ENCODE data around the gene TNFAIP8L3.
"Not testable (repeated sequence)": the region's sequence is repeated elsewhere in the genome, so short reads cannot be mapped to it uniquely, and the experiment has no call there.

TNFAIP8L3 gene

DNA sequence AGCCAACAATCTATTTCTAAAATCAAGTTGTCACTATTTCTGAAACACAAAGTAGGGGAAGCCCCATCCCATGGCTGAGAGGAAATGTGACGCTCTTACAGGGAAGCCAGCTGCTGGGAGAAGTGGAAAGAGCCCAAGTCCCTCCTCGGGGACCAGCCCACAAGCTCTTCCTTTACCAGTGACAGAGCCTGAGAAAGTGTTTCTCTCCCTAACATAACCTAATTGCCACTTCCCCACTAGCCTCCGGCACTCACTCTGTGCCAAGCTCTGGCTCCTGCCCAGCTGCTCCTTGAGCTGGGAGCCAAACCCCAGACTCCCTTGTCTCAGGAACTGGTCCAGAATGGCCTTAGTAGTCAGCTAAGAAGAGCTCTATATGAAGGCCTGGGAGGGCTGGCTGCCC lies 42.9 kb downstream of the TNFAIP8L3 start:
- no peak for DNase-seq

DNA sequence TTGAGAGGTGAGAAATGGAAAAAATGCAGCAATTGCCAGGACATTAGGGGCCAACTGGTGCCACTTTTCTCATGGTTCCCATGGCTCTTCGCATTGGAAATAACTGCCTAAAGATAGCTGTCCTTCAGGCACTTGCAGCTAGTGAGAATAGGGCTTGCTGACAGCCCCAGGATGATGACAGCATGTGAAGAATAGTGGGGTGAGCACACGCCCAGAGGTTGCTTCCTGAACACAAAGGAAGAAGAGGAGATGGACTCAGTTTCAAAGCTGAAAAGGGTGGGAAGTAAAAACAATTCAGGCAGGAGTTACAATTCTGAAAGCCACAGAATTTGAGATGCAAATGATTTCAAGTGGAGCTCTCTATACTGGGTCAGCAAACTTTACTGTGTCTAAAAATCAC lies 45.6 kb downstream of the TNFAIP8L3 start:
- no peak for DNase-seq

DNA sequence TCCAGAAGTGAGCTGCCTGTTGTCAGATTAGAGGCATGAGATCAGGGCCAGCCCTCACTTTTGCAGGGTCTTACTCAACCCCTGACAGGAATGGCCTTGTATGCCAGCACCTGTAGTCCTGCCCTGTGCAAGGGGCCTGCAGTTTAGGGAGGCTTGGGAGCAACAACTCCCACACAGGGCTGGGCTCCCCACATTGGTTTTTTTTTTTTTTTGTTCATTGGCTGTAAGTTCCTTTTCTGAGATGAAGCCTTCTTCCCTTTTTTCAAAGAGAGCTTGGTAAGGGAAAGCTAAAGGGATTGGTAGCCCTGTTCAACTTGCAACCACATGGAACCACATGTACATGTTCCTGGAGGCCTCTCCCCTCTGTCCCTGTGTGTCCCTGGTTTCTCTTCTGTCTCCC lies 46.4 kb downstream of the TNFAIP8L3 start:
- DNase-seq = no peak

DNA sequence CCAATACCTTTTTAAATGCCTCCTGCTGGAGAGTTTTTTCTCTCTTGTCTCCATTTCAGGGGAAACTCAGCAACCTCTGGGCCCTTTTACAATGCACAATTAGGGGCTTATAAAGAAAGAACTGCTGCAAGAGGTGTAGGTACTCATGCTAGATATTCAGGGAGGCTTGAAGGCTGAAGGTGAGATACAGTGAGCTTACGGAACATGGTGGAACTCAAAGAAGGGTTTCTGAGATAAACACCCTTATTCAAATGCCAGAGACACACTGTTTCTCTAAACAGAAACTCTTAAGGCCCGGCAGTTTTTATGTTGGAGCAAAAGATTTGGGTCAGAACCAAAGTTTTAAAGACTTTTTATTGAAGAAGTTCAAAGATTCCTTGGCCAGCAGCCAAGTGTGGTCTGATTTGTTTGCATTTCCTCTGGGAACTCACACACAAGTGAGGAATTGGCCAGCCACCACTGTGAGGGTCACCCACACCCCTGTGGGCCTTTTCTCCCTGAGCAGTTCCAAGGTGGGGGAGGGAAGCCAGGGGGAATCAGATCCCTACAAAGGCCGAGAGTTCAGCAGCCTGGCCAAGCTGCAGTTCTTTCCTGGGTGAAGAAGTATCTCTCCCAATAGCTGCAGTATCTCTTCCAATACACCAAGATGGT lies 47.8 kb downstream of the TNFAIP8L3 start:
- DNase-seq = no peak

DNA sequence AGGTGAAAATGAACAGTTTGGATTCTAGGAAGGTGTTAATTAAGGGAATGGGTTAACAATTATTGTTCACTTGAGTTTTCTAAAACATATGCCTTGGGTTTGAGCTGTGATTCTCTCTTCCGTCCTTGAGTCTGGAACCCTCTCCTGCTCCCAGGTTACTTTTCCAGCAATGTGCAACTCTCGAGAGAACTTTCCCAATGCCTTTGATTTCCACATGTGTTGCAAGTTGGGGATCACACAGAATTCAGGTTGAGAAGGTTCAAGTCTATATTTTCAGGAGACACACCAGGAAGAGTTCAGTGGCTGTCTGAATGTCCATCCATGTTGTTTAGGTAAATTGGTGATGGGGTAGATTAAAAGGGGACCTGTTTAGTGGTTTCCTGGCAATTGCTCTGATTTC lies 48.7 kb downstream of the TNFAIP8L3 start:
- DNase-seq = no peak

DNA sequence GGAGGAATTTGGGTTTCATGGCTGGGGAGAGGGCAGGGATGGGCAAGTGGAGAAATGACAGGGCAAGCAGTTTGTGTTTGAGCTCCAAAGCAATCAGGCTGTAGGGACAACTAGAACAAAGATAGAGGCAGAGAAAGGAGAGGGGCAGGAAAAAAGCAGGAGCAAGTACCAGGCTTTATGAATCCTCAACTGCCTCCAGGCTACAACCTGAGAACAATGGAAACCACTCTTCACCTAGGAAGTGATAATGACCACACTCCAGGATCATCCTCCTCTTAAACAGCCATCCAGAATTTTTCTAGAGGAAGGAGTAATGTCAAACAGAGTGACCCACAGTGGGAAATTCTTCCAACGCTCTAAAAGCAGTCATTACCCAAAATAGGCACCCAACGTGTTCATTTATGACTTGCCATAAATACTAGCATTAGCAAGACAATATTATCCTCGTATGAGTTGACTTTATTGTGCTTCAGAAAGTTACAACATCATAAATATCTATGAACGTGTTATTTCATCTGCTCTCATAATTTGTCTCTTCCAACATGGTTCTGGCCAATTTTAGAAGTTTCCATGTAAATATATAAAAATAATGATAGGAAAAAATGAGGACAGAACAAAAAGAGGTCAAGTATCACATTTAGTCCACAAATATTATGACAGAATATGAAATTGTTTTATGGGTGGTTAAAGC lies 50.5 kb downstream of the TNFAIP8L3 start:
- DNase-seq = no peak

DNA sequence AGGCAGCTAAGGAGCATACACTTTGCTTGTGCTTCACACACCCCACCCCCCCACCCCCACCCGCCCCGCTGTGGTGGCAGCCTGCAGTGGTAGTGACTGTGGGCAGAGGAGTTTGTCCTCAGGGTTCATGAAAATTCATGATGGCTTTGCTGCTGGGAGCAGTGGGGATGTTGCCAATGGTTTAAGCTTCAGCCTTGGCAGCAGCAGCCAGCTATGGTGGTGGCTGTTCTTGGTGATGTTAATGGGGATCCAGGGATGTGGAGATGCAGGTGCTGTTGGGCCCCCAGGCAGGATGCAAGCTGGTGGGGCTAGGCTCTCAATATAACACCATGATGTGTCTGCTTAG lies 55.8 kb downstream of the TNFAIP8L3 start:
- no peak for DNase-seq

DNA sequence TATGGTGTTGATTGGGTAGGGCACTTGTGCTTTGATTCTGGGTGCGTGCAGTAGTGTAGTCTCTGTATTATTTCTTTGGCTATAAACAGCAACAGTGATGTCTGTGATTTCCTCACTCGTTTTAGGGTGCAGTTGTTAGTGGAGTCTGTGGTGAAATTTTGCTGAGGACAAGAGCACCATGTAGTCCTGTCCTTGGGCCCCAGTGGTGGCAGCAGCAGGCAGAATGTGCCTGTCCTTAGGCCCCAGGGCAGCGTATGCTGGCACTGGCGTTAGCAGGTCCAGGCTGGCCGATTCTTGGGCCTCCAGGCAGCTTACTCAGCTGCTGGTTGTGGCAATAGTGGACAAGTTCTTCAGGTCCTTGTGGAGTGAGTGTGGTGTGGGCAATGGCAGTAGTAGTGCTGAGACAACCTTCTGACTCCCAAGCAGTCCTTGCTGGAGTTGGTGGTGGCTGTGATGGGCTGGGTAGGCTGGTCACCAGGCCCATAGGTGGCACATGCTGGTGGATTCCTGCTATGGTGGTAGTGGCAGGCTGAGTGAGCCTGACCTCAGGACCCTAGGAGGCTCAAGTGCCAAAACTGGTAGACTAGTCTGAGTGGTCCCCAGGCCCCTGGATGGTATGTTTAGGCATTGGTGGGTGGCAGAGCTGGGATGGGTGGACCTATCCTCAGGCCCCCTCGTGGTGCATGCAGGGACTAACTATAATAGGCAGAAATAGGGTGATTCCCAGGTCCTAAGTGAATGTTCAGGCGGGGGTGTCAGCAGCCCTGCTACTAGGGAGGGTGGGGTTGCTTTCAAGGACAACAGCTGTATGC lies 56.3 kb downstream of the TNFAIP8L3 start:
- no peak for DNase-seq

DNA sequence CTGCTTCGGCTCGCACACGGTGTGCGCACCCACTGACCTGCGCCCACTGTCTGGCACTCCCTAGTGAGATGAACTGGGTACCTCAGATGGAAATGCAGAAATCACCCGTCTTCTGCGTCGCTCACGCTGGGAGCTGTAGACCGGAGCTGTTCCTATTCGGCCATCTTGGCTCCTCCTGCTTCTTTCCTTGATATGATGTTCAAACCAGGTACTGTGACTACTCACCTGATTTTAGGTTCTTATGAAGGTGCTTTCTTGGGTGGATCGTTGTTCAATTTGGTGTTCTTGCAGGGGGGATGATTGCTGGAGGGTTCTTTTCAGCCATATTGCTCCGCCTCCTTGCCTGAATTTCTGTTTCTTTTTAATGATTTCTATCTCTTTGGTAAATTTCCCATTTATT lies 57.2 kb downstream of the TNFAIP8L3 start:
- not testable (repeated sequence) for DNase-seq

DNA sequence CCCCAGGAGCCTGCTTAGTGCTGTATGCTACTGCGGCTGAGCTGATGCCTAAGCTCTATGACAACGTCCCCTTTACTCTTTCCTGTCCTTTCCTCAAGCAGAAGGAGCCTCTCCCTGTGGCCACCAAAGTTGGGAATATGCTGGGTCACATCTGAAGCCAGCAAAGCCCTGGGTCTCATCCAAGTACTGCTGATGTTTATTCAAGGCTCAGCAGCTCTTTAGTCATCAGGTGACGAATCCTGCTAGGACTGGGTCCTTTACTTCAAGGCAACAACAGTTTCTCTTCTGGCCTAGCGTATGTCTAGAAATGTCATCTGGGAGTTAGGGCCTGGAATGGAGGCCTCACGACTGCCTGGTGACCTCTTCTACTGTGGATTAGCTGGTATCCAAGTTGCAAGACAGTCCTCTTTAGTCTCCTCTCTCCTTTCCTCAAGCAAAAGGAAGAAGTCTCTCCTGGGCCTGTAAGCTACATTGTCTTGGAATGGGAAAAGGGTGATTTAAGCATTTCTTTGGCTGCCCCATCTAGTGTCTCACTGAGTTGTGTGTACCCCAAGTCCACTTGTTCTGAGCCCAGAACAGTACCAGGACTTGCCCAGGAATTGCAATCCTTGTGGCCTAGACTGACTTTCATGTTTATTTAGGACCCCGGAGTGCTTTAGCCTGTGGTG lies 63.9 kb downstream of the TNFAIP8L3 start:
- DNase-seq = no peak

DNA sequence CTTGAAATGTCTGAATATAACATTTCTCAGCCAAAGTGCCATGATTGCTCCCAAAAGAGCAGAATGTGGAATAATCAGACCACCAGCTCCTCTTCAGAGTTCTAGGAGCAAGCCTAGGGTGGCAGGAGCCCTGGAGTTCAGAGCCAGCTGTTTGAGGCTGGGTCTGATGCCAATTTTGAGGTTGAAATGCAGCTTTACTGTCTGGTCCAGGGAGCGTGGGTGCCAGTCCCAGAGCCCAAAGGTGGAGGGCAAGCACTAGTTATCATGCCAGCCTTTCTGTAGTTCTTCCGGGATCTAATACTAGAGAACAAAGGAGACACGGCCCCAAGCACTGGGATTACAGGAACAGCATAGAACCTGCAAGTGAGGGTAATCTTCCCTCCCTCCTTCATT lies 69.3 kb downstream of the TNFAIP8L3 start:
- no peak for DNase-seq

DNA sequence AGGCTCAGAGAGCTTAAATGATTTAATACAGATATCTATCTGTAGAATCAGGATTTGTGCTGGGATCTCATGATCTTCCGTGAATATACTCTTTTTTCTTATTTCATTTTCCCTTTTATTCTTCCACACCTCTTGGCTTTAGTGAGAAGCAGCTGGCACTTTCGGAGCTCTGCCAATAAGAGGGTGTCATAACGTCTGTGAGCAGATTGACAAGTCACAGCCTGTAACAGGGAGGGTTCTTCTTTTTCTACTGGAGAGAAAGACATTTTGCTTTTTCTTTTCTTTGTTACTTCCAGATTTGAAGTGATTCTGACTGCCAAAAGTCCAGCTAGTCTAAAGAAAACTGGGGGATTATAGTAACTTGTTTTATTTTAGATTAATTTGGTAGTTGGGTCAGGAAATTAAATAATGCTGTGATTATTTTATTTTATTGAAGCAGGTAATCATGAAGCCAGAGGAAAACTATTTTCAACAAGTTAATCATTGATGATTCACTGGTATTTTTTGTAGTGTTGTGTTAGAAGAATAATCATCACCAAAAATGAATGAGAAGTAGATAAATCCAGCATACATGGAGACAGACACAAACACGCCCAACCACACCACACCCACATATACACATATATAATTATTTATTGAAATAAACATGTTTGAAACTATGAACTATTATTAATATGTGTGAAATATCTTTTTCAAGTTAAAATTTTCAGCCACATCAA lies 69.8 kb downstream of the TNFAIP8L3 start:
- no peak for DNase-seq

DNA sequence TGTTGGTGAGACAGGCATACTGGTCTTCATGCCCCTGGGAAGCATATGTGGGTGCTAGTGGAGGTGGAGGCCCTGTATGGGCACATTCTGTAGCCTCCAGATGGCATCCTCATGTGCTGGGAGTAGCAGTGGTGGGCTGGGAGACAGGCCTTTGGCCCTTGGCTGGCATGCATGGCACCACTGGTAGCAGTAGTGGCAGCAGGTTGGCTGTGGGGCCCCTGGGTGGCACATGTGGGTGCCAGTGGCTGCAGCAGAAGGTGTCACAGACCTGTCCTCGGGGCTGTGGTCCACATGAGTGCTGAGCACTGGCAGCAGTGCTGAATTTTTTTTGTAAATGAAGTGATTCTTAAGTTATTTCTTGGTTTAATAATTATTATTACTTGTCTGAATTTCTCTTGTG lies 71.2 kb downstream of the TNFAIP8L3 start:
- no peak for DNase-seq

DNA sequence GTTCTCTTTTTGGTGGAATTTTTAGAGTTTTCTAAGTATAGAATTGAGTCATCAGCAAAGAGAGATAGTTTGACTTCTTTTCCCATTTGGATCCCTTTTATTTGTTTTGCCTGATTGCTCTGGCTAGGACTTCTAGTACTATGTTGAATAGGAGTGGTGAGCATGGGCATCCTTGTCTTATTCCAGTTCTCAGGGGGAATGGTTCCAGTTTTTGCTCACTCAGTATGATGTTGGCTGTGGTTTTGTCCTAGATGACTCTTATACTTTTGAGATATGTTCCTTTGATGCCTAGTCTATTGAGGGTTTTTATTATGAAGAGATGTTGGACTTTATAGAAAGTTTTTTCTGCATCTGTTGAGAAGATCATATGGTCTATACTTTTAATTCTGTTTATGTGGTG lies 72.5 kb downstream of the TNFAIP8L3 start:
- no peak for DNase-seq

DNA sequence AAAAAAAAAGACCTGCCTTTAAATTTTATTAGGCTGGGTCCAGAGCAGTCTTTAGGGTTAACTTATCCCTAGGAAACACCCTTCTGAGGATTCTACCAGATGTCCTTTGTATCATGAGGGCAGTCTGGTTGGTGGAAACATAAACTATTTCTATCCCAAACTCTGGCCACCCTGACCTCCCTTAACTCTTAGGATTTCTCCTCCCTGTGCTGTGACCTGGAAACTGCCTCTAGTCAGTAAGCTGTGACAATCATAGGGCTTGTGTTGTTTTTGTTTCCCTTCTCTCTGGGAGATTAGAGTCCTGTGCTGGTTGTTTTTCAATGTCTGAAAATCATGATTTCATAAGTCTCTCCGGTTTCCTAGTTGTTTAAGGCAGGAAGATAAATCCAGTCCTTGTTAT lies 78.1 kb downstream of the TNFAIP8L3 start:
- DNase-seq = no peak

DNA sequence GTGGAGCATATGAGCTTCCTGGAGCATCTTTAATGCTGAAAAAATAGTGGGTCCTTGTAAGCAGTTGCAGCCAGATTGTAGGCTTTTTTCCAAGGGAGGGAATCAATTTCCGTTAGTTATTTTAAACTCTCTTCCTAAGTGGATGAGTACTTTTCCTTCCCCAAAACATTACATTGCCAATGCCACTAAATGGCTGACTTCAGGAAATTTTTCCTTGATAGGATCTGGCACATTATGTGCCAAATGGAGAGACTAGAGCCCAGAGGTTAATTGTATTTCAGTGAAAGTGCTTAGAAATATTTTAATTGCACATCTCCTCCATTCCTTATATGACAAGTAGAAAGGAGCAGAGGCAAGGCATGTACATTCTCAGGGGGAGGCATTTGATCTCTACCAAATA lies 83.5 kb downstream of the TNFAIP8L3 start:
- no peak for DNase-seq

DNA sequence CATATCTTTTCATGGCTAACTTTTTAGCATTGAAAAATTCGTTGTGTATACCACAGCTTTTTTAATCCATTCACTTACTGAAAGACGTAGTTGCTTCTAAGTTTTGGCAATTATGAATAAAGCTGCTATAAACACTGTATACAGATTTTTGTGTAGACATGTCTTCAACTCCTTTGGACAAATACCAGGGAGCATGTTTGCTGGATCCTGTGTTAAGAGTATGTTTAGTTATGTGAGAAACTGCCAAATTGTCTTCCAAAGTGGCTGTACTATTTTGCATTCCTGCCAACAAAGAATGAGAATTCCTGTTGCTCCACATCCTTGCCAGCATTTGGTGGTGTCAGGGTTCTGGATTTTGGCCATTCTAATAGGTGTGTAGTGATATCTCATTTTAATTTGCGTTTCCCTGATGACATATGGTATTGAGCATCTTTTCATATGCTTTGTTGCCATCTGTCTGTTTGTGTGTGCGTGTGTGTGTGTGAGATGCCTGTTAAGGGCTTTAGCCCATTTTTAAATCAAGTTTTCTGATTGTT lies 87.5 kb downstream of the TNFAIP8L3 start:
- DNase-seq = no peak
